Stimulated activated naive CD4-positive, alpha-beta T cell treated with Interleukin-2 at 50 U/mL for 16 hours (primary cell): ENCODE results near the gene CTNNBL1.

Experiments
- DNase-seq: peaks from one replicate; lab custom pipeline; 2025; lab: John Stamatoyannopoulos, UW

Gene CTNNBL1

GRCh38 chr20:37879843-37880242 is 186.0 kb downstream of the CTNNBL1 start:
- no peak for DNase-seq

DNA sequence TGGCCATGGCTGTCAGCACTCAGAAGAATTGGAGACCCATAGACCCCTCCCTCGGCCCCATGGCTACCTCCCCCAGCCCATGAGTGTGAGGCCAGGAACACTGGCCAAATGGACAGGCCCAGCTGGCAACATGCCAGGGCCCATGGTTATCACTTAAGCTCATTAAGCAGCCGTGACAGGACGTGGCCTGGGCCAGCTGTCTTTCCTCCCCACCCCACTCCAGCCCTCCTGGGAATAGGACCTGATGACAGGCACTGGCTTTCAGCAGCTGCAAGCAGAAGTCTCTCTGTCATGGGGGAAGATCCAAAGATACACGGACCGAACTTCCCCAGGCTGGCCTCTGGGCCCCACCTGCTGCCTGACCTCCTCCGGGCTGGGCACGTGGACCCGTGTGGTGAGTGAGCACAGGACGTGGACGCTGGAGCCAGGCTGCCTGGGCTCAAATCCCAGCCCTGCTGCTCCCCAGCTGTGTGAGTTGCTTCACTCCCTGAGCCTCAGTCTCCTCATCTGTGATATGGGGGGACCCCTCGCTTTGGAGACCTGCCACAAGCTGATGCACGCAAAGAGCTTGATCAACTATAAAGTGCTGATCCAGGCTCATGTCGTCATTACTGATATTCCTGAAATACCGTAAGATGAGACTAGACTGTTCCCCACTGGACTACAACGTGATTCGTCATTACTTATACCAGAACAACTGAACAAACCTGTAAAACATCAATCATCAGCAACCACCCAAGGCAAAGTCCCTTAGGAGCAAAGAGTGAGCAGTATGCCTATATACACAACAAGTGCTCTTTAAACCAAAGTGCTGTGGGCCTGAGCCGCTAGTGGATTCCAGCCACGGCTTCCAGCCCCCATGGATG is 187.1 kb downstream of the CTNNBL1 start:
- no peak for DNase-seq

DNA sequence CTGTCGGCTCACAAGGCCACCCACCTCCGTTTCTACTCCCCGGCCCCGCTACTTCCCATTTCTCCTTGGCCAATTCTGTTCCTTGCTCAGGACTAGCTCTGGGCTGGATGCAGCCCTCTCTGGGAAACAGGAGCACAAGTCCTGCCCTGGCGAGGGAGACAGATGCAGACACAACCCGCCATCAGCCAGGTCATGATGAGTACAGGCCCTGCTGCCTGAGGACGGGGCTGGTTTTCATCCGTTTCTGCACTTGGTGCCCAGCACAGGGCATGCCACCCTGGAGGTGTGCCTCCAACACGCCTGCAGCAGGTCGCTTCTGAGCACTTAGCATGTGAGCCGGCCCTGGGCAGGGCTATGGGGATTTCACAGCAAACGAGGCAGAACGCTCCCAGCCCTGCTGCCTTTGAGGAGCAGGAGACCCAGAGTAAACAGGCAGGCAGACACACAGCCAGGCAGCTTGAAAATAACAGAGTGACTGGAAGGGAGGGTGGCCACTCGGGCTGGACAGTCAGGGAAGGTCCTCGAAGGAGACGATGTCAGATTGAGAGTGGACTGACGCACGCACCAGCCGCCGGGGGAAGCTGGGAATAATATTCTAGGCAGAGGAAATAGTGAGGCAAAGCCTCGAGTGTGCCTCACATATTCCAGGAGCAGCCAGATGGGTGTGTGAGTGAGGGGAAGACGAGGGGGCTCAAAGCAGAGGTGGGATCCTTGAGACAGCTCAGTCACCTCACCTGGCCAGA is 187.9 kb downstream of the CTNNBL1 start:
- no peak for DNase-seq

DNA sequence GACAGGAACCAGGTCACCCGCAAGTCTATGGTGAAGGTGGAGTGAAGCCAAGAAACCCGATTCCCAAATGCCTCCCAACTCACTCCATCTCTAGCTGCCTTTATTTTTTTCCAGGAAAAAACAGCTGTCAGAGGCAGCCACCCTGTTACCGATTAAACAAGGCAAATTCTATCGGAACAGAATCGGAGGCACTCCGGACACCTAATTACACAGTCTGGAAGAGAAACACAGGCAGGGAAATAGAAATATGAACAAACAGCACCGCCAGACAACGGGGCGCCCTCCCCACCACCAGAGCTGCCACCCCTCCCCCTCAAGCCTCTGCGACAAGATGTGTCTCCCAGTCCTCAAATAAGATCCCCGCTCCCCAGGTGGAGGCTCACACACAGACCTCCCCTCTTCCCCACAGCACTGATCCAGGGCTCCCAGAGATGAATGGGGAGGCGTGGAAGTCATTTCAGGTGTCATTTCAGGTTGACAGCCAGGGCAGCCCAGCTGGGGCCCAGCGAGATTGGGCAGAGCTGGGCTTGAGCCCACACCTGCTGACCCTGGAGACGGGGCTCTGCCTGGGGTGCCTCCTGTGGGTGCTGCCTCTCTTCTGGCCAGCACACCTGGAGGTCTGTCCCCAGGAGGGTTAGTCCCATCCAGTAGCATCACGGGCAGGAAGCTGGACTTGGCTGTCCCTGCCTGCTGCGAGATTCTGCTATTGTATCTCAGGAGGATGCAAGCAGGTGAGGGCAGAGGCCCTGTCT is 189.3 kb downstream of the CTNNBL1 start:
- no peak for DNase-seq

- no peak for DNase-seq
Observed at GRCh38 chr20:37885042-37885441, 191.2 kb downstream of the CTNNBL1 start.

GRCh38 chr20:37885593-37886503 is 192.0 kb downstream of the CTNNBL1 start:
- no peak for DNase-seq

DNA sequence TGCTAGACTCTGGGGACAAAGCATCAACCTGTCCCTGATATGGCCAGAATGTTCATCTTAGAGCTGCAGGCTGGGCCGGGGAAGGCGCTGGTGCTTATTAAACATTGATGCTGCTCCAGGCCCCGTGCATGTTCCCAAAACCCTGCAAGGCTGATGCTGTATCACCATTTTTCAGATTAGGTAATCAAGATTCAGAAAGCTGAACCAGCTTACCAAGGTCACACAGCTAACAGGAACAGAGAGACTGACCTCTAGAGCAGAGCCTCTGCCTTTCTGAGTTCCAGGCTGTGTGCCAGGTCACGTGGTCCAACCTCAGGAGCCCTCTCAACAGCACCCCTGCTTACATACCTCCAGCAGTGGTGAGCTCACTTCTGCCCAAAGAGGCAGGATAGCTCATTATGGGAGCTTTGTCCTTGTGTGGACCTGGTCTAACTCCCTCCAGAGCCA is 193.0 kb downstream of the CTNNBL1 start:
- no peak for DNase-seq

- no peak for DNase-seq
Observed at GRCh38 chr20:37888641-37889040, 194.8 kb downstream of the CTNNBL1 start.

GRCh38 chr20:37890108-37890507 is 196.3 kb downstream of the CTNNBL1 start:
- no peak for DNase-seq

- DNase-seq: no peak
Observed at GRCh38 chr20:37890643-37891042, 196.8 kb downstream of the CTNNBL1 start.

- DNase-seq: no peak
Observed at GRCh38 chr20:37892001-37892400, 198.2 kb downstream of the CTNNBL1 start.

- no peak for DNase-seq
Observed at GRCh38 chr20:37893566-37894241, 199.9 kb downstream of the CTNNBL1 start.

DNA sequence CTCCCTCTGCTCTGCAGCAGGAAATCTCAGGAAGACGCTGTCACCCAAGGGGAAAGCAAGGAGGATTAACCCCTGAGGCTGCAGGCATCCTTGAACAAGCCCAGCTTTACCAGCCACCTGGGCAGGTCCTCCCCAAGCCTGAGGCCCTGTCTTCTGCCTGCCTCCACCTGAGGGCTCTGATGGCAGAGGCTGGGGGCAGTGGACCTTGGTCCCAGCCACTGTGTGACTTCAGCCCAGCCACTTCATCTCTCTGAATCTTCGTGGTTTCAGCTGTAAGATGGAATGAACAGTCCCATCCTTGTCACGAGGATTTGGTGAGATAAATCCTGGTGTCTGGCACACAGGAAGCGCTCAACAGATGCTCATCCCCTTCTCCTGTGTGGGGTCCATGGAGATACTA is 200.6 kb downstream of the CTNNBL1 start:
- no peak for DNase-seq

DNA sequence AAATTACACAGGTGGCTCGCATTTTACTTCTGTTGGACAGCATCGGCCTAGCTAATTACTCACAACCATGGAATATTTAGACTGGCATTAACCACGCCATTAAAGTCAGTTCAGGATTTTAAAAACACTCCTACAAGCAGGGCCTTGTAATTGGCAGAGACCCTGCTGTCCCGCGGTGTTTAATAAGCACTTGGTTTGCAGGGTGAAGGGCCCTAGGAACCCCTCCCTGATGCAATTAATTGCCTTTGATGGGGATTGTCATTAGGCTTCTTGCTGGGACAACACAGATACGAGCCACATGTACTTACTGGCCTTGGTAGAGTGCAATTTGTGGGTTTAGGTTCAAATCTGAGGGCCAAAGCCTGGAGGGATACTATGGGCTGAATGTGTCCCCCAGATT is 201.3 kb downstream of the CTNNBL1 start:
- no peak for DNase-seq

DNA sequence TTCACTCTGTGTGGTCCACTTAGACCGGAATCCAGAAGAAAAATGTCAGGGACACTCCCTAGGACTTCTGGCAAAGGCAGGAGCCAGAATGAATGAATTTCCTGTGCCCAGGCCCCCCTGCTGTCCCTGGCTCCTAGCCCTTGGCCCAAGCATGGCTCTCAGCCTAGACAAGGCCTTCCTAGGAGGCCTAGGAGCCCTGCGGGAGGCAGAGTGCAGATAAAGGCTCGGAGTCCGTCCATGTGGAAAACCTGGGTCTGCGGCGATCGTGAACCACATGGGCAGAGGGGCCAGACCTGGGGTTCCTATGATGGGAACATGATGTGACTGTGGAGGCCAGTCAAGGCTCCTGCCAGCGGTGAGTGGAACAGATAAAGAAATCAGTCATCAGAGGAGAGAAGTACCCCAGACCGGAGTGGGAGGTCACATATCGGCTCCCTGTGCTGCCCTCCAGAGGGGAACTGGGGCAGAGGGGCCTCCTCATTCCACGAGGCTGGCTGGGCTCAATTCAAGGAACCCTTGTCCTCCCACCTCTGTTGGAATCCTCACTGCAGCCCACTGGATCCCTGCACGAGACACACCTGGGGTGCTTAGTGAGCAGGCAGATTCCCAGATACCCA is 203.2 kb downstream of the CTNNBL1 start:
- DNase-seq: no peak

- DNase-seq: no peak
Observed at GRCh38 chr20:37898233-37899104, 204.6 kb downstream of the CTNNBL1 start.

- no peak for DNase-seq
Observed at GRCh38 chr20:37899105-37900045, 205.5 kb downstream of the CTNNBL1 start.

- DNase-seq: no peak
Observed at GRCh38 chr20:37901240-37901639, 207.4 kb downstream of the CTNNBL1 start.
